ENCODE measurements around the gene TENT4A. TPM values are rescaled to one million over a fixed set of nuclear protein-coding genes. Genes with fewer than 3 reads are reported as not detected.

TENT4A gene
- total RNA-seq, 1 donor from 2014 or later: 45.7 TPM

GRCh38 chr5:6792376-6792775 is 79.1 kb downstream of the TENT4A start:
- H3K36me3 Mint-ChIP-seq: no peaks in the 10 kb centered on the region

GRCh38 chr5:6792911-6793471 is 79.8 kb downstream of the TENT4A start:
- Mint-ChIP-seq H3K27me3 (ENCODE audit: low read depth) (peaks cover 42% of the 10 kb centered on the region), H3K4me3 (no peak overlapping the region), H3K4me1 (no peaks in the 10 kb centered on the region), H3K27ac (no peak overlapping the region), H3K36me3 (no peaks in the 10 kb centered on the region), H3K9me3 (no peaks in the 10 kb centered on the region)
- no peak for DNase-seq (ENCODE audit: low spot score in 2 of 2, unreplicated experiment in 2 of 2)
- TF ChIP-seq CTCF (IDR thresholded peaks at IDR 0.05; ENCODE audit: unreplicated experiment): no peak

More at GRCh38 chr5:6792376-6792775, 79.1 kb downstream of the TENT4A start:
- Mint-ChIP-seq H3K9me3 (no peaks in the 10 kb centered on the region), H3K4me3 (no peak overlapping the region), H3K27ac (no peak overlapping the region), H3K4me1 (no peaks in the 10 kb centered on the region), H3K27me3 (ENCODE audit: low read depth) (peaks cover 41% of the 10 kb centered on the region)
- no peak for TF ChIP-seq CTCF (IDR thresholded peaks at IDR 0.05; ENCODE audit: unreplicated experiment)
- no peak for DNase-seq (ENCODE audit: low spot score in 2 of 2, unreplicated experiment in 2 of 2)

- no peak overlapping the region for H3K4me3 Mint-ChIP-seq
- no peak for TF ChIP-seq CTCF (IDR thresholded peaks at IDR 0.05; ENCODE audit: unreplicated experiment)
- H3K4me1 Mint-ChIP-seq: no peaks in the 10 kb centered on the region
- H3K9me3 Mint-ChIP-seq: peaks cover 16% of the 10 kb centered on the region
- no peak for DNase-seq (ENCODE audit: low spot score in 2 of 2, unreplicated experiment in 2 of 2)
- no peak overlapping the region for H3K27ac Mint-ChIP-seq
- peaks cover 5% of the 10 kb centered on the region for H3K27me3 Mint-ChIP-seq (ENCODE audit: low read depth)
- no peaks in the 10 kb centered on the region for H3K36me3 Mint-ChIP-seq
Observed at GRCh38 chr5:6801236-6801635, 88.0 kb downstream of the TENT4A start.

GRCh38 chr5:6803981-6804550 is 90.8 kb downstream of the TENT4A start:
- Mint-ChIP-seq H3K27ac (no peak overlapping the region), H3K4me1 (no peaks in the 10 kb centered on the region), H3K9me3 (peaks cover 21% of the 10 kb centered on the region), H3K27me3 (ENCODE audit: low read depth) (peaks cover 2% of the 10 kb centered on the region), H3K36me3 (no peaks in the 10 kb centered on the region), H3K4me3 (no peak overlapping the region)
- no peak for DNase-seq (ENCODE audit: low spot score in 2 of 2, unreplicated experiment in 2 of 2)
- TF ChIP-seq CTCF (IDR thresholded peaks at IDR 0.05; ENCODE audit: unreplicated experiment): no peak

- H3K27me3 Mint-ChIP-seq (ENCODE audit: low read depth): peaks cover 8% of the 10 kb centered on the region
- no peak overlapping the region for H3K27ac Mint-ChIP-seq
- no peak for DNase-seq (ENCODE audit: low spot score in 2 of 2, unreplicated experiment in 2 of 2)
- no peaks in the 10 kb centered on the region for H3K36me3 Mint-ChIP-seq
- H3K4me3 Mint-ChIP-seq: no peak overlapping the region
- peaks cover 17% of the 10 kb centered on the region for H3K9me3 Mint-ChIP-seq
- no peaks in the 10 kb centered on the region for H3K4me1 Mint-ChIP-seq
- TF ChIP-seq CTCF (IDR thresholded peaks at IDR 0.05; ENCODE audit: unreplicated experiment): no peak
Observed at GRCh38 chr5:6804766-6805501, 91.7 kb downstream of the TENT4A start.

Measured in mesothelial cell of epicardium (in vitro differentiated cells).